B cell (primary cell): Measurements from ENCODE around the gene BACH2. TPM values are rescaled to one million over a fixed set of nuclear protein-coding genes. Genes with fewer than 3 reads are reported as not detected.

Experiments used
- ATAC-seq: fragments of 200-7000 bp; cut with Tn5 transposase; one replicate; pipeline ENCODE4 v1.10.0; 2021; ENCODE audit warnings: low read depth, mild to moderate bottlenecking, moderate number of reproducible peaks, moderate library complexity
- CTCF ChIA-PET: fragments of 350-600 bp; sonication (Branson Sonifier 250); formaldehyde crosslinking; loops from one replicate; lab custom pipeline; 2021; ENCODE audit warnings: antibody characterized with exemption, inconsistent platforms; lab: Charles Lee
- POLR2A ChIA-PET: fragments of 350-600 bp; sonication (Branson Sonifier 250); formaldehyde crosslinking; loops from one replicate; lab custom pipeline; 2021; ENCODE audit warnings: antibody characterized with exemption; lab: Charles Lee
- DNase-seq: peaks from one replicate; pipeline ENCODE4 v3.0.0; 2013
- H2AFZ ChIP-seq: 2 replicates; pipeline ENCODE4 v1.6.1; 2012; ENCODE audit warnings: mild to moderate bottlenecking, low read depth, low read length; ENCODE audit not compliant: insufficient read depth, poor library complexity, severe bottlenecking
- H3K27ac ChIP-seq, 2 donors: 1 replicate in 1 of 2; 2 replicates in 1 of 2; pipeline ENCODE4 v1.5.1; 2012 to 2013; ENCODE audit warnings: low read length in 2 of 2, mild to moderate bottlenecking in 2 of 2, moderate library complexity in 1 of 2
- H3K27me3 ChIP-seq, 4 experiments: fragments of 200-600 bp in 1 of 4; sonication (generic) in 1 of 4; replicated peaks in 1 of 4; 1 replicate in 2 of 4; 2 replicates in 2 of 4; pipeline versions ENCODE4 v1.6.1 to v1.7.0; 2013 to 2016; ENCODE audit warnings: low read length in 3 of 4, mild to moderate bottlenecking in 2 of 4, mixed read lengths in 1 of 4, moderate library complexity in 1 of 4; ENCODE audit not compliant: insufficient read depth in 4 of 4, control insufficient read depth in 3 of 4; ENCODE audit errors: control extremely low read depth in 1 of 4
- H3K36me3 ChIP-seq, 2 experiments: replicated peaks in 1 of 2; 1 replicate in 1 of 2; 2 replicates in 1 of 2; pipeline versions ENCODE4 v1.6.1 to v1.7.1; 2013; ENCODE audit warnings: low read length in 1 of 2; ENCODE audit not compliant: insufficient read depth in 2 of 2, control insufficient read depth in 1 of 2; ENCODE audit errors: control extremely low read depth in 1 of 2, extremely low read depth in 1 of 2
- H3K4me1 ChIP-seq, 2 donors: fragments of 200-600 bp in 1 of 2; sonication (generic) in 1 of 2; 1 replicate in 1 of 2; 2 replicates in 1 of 2; pipeline versions ENCODE4 v1.5.1 to v1.6.1; 2013 to 2017; ENCODE audit warnings: low read length in 2 of 2; ENCODE audit not compliant: control insufficient read depth in 2 of 2, insufficient read depth in 2 of 2
- H3K4me2 ChIP-seq: replicated peaks from 2 replicates; pipeline ENCODE3; 2012; ENCODE audit warnings: mild to moderate bottlenecking, low read depth, low read length; ENCODE audit not compliant: poor library complexity, severe bottlenecking
- H3K4me3 ChIP-seq, 5 experiments: fragments of 200-600 bp in 1 of 5; sonication (generic) in 1 of 5; 1 replicate in 3 of 5; 2 replicates in 2 of 5; pipeline versions ENCODE4 v1.5.1 to v1.7.0; 2011 to 2016; ENCODE audit warnings: low read length in 4 of 5, mild to moderate bottlenecking in 4 of 5, low read depth in 2 of 5, control low read depth in 1 of 5, moderate library complexity in 1 of 5; ENCODE audit not compliant: insufficient read depth in 1 of 5; ENCODE audit errors: control extremely low read depth in 1 of 5, extremely low read depth in 1 of 5
- H3K79me2 ChIP-seq: fragments of 200-600 bp; sonication (generic); one replicate; pipeline ENCODE4 v1.6.0; 2016; ENCODE audit warnings: low read length; ENCODE audit not compliant: control insufficient read depth, insufficient read depth
- H3K9ac ChIP-seq: fragments of 200-600 bp; sonication (generic); 2 replicates; pipeline ENCODE4 v1.6.1; 2017; ENCODE audit warnings: mild to moderate bottlenecking, low read length, moderate library complexity
- H3K9me3 ChIP-seq, 3 donors: one replicate each; pipeline versions ENCODE4 v1.6.1 to v1.7.1; 2013; ENCODE audit warnings: low read length in 2 of 3; ENCODE audit not compliant: control insufficient read depth in 2 of 3, insufficient read depth in 1 of 3; ENCODE audit errors: control extremely low read depth in 1 of 3
- H4K20me1 ChIP-seq: 2 replicates; pipeline ENCODE4 v1.6.0; 2012; ENCODE audit warnings: mild to moderate bottlenecking, low read length; ENCODE audit not compliant: insufficient read depth, control insufficient read depth, poor library complexity, severe bottlenecking
- H3K27ac Mint-ChIP-seq: one replicate; pipeline ENCODE4 v1.8.0; 2021; ENCODE audit warnings: mixed read lengths
- H3K27me3 Mint-ChIP-seq: one replicate; pipeline ENCODE4 v1.8.0; 2021; ENCODE audit warnings: mixed read lengths
- H3K4me1 Mint-ChIP-seq: one replicate; pipeline ENCODE4 v1.8.0; 2021; ENCODE audit warnings: mixed read lengths
- H3K4me3 Mint-ChIP-seq: one replicate; pipeline ENCODE4 v1.8.0; 2021; ENCODE audit warnings: mixed read lengths
- H3K9me3 Mint-ChIP-seq: one replicate; pipeline ENCODE4 v1.8.0; 2022; ENCODE audit warnings: mixed read lengths; ENCODE audit not compliant: insufficient read depth
- EZH2 ChIP-seq: IDR thresholded peaks from 2 replicates; pipeline ENCODE4 v1.6.1; 2012; ENCODE audit warnings: borderline replicate concordance, low read depth, mild to moderate bottlenecking, moderate library complexity, low read length; ENCODE audit not compliant: insufficient read depth, poor library complexity, severe bottlenecking
- WGBS: methylation state at CpG from one replicate; pipeline ENCODE4 v1.1.5; 2013; ENCODE audit warnings: missing lambda C conversion rate; ENCODE audit not compliant: insufficient coverage; 5-methylcytosine and 5-hydroxymethylcytosine counted together
- intact Hi-C: fragments of 100-400 bp; cut with micrococcal nuclease; formaldehyde crosslinking; loops from one replicate; pipeline ENCODE4 v1.10.0; 2022
- polyA plus RNA-seq: library from polyadenylated mRNA; depleted of rRNA; stranded (reverse); fragments of >200 nt; gene quantifications from 2 replicates; pipeline ENCODE4 v1.2.3, GENCODE V29; 2012
- total RNA-seq, 2 donors: library from RNA; stranded (reverse); fragments of 120-200 nt in 1 of 2; gene quantifications; 1 replicate in 1 of 2; 2 replicates in 1 of 2; pipeline versions ENCODE4 v1.2.3 to v1.2.4, GENCODE V29; 2013 to 2022
- TF ChIP-seq, protein P1 (sequence below): fragments of 200-600 bp; IDR thresholded peaks from one replicate; pipeline ENCODE4 v1.8.0; 2022; ENCODE audit warnings: antibody characterized with exemption, mild to moderate bottlenecking

Gene BACH2
- total and polyA plus RNA-seq, 2 donors (not counting 1 experiment from before 2014, with no cell fraction given), result 41.1 to 235 TPM

- H3K79me2 ChIP-seq, result peaks cover 100% of the 10 kb centered on the region
- no peaks in the 10 kb centered on the region for H3K27me3 ChIP-seq
- no peak overlapping the region for H3K4me3 Mint-ChIP-seq
- CTCF ChIA-PET, result interaction anchor here (0.7 kb wide), 1 partner anchor 41 kb away, joined by 3 read pairs; no protein-coding TSS in a partner anchor
- H3K4me3 ChIP-seq, result no peak overlapping the region
- H3K36me3 ChIP-seq, result peaks cover 4 to 53% of the 10 kb centered on the region in 2 experiments
- H3K27me3 Mint-ChIP-seq, result no peaks in the 10 kb centered on the region
- no peak overlapping the region for H3K4me2 ChIP-seq
- H2AFZ ChIP-seq, result no peak overlapping the region
- intact Hi-C loops, result no loop called here
- TF ChIP-seq, protein P1, sequence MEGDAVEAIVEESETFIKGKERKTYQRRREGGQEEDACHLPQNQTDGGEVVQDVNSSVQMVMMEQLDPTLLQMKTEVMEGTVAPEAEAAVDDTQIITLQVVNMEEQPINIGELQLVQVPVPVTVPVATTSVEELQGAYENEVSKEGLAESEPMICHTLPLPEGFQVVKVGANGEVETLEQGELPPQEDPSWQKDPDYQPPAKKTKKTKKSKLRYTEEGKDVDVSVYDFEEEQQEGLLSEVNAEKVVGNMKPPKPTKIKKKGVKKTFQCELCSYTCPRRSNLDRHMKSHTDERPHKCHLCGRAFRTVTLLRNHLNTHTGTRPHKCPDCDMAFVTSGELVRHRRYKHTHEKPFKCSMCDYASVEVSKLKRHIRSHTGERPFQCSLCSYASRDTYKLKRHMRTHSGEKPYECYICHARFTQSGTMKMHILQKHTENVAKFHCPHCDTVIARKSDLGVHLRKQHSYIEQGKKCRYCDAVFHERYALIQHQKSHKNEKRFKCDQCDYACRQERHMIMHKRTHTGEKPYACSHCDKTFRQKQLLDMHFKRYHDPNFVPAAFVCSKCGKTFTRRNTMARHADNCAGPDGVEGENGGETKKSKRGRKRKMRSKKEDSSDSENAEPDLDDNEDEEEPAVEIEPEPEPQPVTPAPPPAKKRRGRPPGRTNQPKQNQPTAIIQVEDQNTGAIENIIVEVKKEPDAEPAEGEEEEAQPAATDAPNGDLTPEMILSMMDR, result no peak
- TF ChIP-seq EZH2, result no peak
- H3K4me1 ChIP-seq, result peaks cover 44 to 50% of the 10 kb centered on the region in 2 donors
- ATAC-seq (no peak), DNase-seq (no peak)
- H4K20me1 ChIP-seq, result peaks cover 87% of the 10 kb centered on the region
- peak overlapping the region; percentile 71 for H3K27ac Mint-ChIP-seq
- H3K4me1 Mint-ChIP-seq, result peaks cover 68% of the 10 kb centered on the region
- H3K9ac ChIP-seq, result no peak overlapping the region
- no peaks in the 10 kb centered on the region for H3K9me3 ChIP-seq
- no peaks in the 10 kb centered on the region for H3K9me3 Mint-ChIP-seq
- peak overlapping the region in 1 of 2 donors; percentile 63 for H3K27ac ChIP-seq
- no CpG with 5 or more reads among the region's 2 CpGs for WGBS
- POLR2A ChIA-PET, result no interaction called here
These were observed 63.4 kb downstream of the BACH2 start for GRCh38 chr6:90233213-90233612.

DNA sequence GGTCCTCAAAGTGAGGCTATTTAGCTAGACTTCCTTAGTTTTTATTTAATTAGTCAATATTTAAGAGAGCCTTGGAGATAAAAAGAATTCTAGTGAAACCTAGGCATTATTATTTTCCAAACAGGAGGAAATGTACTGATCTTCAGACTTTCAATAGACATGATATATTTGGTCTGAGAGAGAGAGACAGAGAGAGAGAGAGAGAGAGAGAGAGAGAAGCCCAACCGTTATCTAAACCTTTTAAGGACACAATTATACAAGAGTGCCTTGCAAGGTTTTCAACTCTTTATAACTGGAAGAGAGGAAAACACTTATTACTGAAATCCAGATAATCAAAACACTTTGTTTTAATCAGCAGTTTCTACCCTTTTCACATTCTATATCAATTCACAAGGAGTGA, 64.8 kb downstream of the BACH2 start:
- intact Hi-C loops, result no loop called here
- Histone ChIP-seq H3K4me1 (peaks cover 44 to 50% of the 10 kb centered on the region in 2 donors), H3K79me2 (peaks cover 100% of the 10 kb centered on the region), H3K9ac (no peak overlapping the region), H4K20me1 (peaks cover 84% of the 10 kb centered on the region), H3K27ac (peak overlapping the region in 1 of 2 donors; percentile 63), H3K9me3 (no peaks in the 10 kb centered on the region), H3K36me3 (peaks cover 1 to 42% of the 10 kb centered on the region in 2 experiments), H3K27me3 (no peaks in the 10 kb centered on the region), H2AFZ (no peak overlapping the region), H3K4me3 (no peak overlapping the region), H3K4me2 (no peak overlapping the region)
- Mint-ChIP-seq H3K27me3 (no peaks in the 10 kb centered on the region), H3K9me3 (no peaks in the 10 kb centered on the region), H3K27ac (peak overlapping the region; percentile 56), H3K4me3 (no peak overlapping the region), H3K4me1 (peaks cover 71% of the 10 kb centered on the region)
- WGBS, result no CpG with 5 or more reads among the region's 1 CpG
- TF ChIP-seq EZH2, result no peak
- TF ChIP-seq, protein P1, result no peak
- no peak for DNase-seq
- ATAC-seq, result no peak
- POLR2A ChIA-PET, result no interaction called here
- CTCF ChIA-PET, result no interaction called here
